Kasumi-1 (cell line): ENCODE measurements around the gene MBP.

Source experiments
- DNase-seq, 2 experiments: peaks; one replicate each; lab custom pipeline; 2025; lab: John Stamatoyannopoulos, UW

Gene MBP

GRCh38 chr18:76943542-76944339 lies 188.8 kb downstream of the MBP start:
- no peak for DNase-seq

- no peak for DNase-seq
Measured at GRCh38 chr18:76941284-76941683, 191.3 kb downstream of the MBP start.

GRCh38 chr18:76938619-76939018 lies 194.0 kb downstream of the MBP start:
- no peak for DNase-seq

GRCh38 chr18:76937597-76937996 lies 195.0 kb downstream of the MBP start:
- no peak for DNase-seq

GRCh38 chr18:76936877-76937276 lies 195.7 kb downstream of the MBP start:
- no peak for DNase-seq

GRCh38 chr18:76935722-76936337 lies 196.8 kb downstream of the MBP start:
- DNase-seq = no peak

GRCh38 chr18:76932026-76932819 lies 200.4 kb downstream of the MBP start:
- no peak for DNase-seq

- DNase-seq = no peak
Measured at GRCh38 chr18:76931171-76931570, 201.4 kb downstream of the MBP start.
